Activated T-helper 1 cell treated with anti-CD3 and anti-CD28 coated beads, Interleukin-12 subunit alpha, Interleukin-12 subunit beta, Interleukin-2, Interleukin-4 antibody, amounts not matched to agents 30 ng/mL and 10 ng/mL and 1 ng/mL, durations not matched to agents 14 hours and 24 hours and 36 hours (primary cell): ENCODE data around the gene PLCD4. TPM values are rescaled to one million over a fixed set of nuclear protein-coding genes. Genes with fewer than 3 reads are reported as not detected.

Experiments used
- DNase-seq: peaks from one replicate; pipeline ENCODE4 v3.0.0; 2021; ENCODE audit warnings: low spot score
- H3K27ac Mint-ChIP-seq: one replicate; pipeline ENCODE4 v1.8.0; 2021; ENCODE audit warnings: mild to moderate bottlenecking, mixed read lengths
- H3K27me3 Mint-ChIP-seq: one replicate; pipeline ENCODE4 v1.8.0; 2022; ENCODE audit warnings: mild to moderate bottlenecking, moderate library complexity, mixed read lengths; ENCODE audit not compliant: insufficient read depth
- H3K36me3 Mint-ChIP-seq: one replicate; pipeline ENCODE4 v1.8.0; 2021; ENCODE audit warnings: low read depth, mixed read lengths
- H3K4me1 Mint-ChIP-seq: one replicate; pipeline ENCODE4 v1.8.0; 2021; ENCODE audit warnings: low read depth, mixed read lengths
- H3K4me3 Mint-ChIP-seq: one replicate; pipeline ENCODE4 v1.8.0; 2021; ENCODE audit warnings: mild to moderate bottlenecking, moderate library complexity, mixed read lengths
- H3K9me3 Mint-ChIP-seq: one replicate; pipeline ENCODE4 v1.8.0; 2021; ENCODE audit warnings: mixed read lengths
- intact Hi-C: fragments of 100-400 bp; cut with micrococcal nuclease; formaldehyde crosslinking; loops from one replicate; pipeline ENCODE4 v1.15.1; 2024
- total RNA-seq: library from RNA; stranded (reverse); gene quantifications from 2 replicates; pipeline ENCODE4 v1.2.3, GENCODE V29; 2022

Gene PLCD4
- total RNA-seq, 1 donor from 2014 or later = 0.62 TPM

GRCh38 chr2:218577482-218578220 lies 30.0 kb upstream of the PLCD4 start:
- Mint-ChIP-seq H3K4me1 (peaks cover 46% of the 10 kb centered on the region), H3K9me3 (no peaks in the 10 kb centered on the region), H3K27me3 (no peaks in the 10 kb centered on the region), H3K4me3 (no peak overlapping the region), H3K36me3 (peaks cover 25% of the 10 kb centered on the region), H3K27ac (no peak overlapping the region)
- DNase-seq = no peak
- intact Hi-C loops = no loop called here

GRCh38 chr2:218578272-218578877 lies 29.3 kb upstream of the PLCD4 start:
- no peak for DNase-seq
- H3K4me1 Mint-ChIP-seq = peaks cover 46% of the 10 kb centered on the region
- H3K27me3 Mint-ChIP-seq = no peaks in the 10 kb centered on the region
- H3K9me3 Mint-ChIP-seq = no peaks in the 10 kb centered on the region
- peaks cover 28% of the 10 kb centered on the region for H3K36me3 Mint-ChIP-seq
- no peak overlapping the region for H3K4me3 Mint-ChIP-seq
- no peak overlapping the region for H3K27ac Mint-ChIP-seq
- intact Hi-C loops = no loop called here

GRCh38 chr2:218582076-218582475 lies 25.6 kb upstream of the PLCD4 start:
- Mint-ChIP-seq H3K4me3 (peak overlapping the region; percentile 13), H3K4me1 (peaks cover 41% of the 10 kb centered on the region), H3K36me3 (peaks cover 42% of the 10 kb centered on the region), H3K9me3 (no peaks in the 10 kb centered on the region), H3K27me3 (no peaks in the 10 kb centered on the region), H3K27ac (peak overlapping the region; percentile 51)
- intact Hi-C loops = loop anchor here (1.0 kb wide), 1 partner anchor 14 kb away; the partner anchor contains the start of genes CNOT9 and USP37
- DNase-seq = no peak

- DNase-seq = no peak
- H3K27me3 Mint-ChIP-seq = no peaks in the 10 kb centered on the region
- intact Hi-C loops = no loop called here
- H3K36me3 Mint-ChIP-seq = peaks cover 46% of the 10 kb centered on the region
- no peak overlapping the region for H3K4me3 Mint-ChIP-seq
- no peaks in the 10 kb centered on the region for H3K9me3 Mint-ChIP-seq
- no peak overlapping the region for H3K27ac Mint-ChIP-seq
- H3K4me1 Mint-ChIP-seq = peaks cover 24% of the 10 kb centered on the region
Measured at GRCh38 chr2:218583983-218584850, 23.5 kb upstream of the PLCD4 start.

GRCh38 chr2:218585541-218585940 lies 22.2 kb upstream of the PLCD4 start:
- Mint-ChIP-seq H3K4me3 (no peak overlapping the region), H3K27ac (no peak overlapping the region), H3K4me1 (peaks cover 21% of the 10 kb centered on the region), H3K9me3 (no peaks in the 10 kb centered on the region), H3K36me3 (peaks cover 48% of the 10 kb centered on the region), H3K27me3 (no peaks in the 10 kb centered on the region)
- no peak for DNase-seq
- intact Hi-C loops = no loop called here

GRCh38 chr2:218605432-218605831 lies 2.3 kb upstream of the PLCD4 start:
- intact Hi-C loops = no loop called here
- no peak overlapping the region for H3K27ac Mint-ChIP-seq
- DNase-seq = no peak
- peaks cover 10% of the 10 kb centered on the region for H3K27me3 Mint-ChIP-seq
- no peaks in the 10 kb centered on the region for H3K9me3 Mint-ChIP-seq
- no peaks in the 10 kb centered on the region for H3K4me1 Mint-ChIP-seq
- no peaks in the 10 kb centered on the region for H3K36me3 Mint-ChIP-seq
- no peak overlapping the region for H3K4me3 Mint-ChIP-seq

- H3K9me3 Mint-ChIP-seq = no peaks in the 10 kb centered on the region
- no peak overlapping the region for H3K4me3 Mint-ChIP-seq
- intact Hi-C loops = no loop called here
- no peaks in the 10 kb centered on the region for H3K4me1 Mint-ChIP-seq
- DNase-seq = no peak
- H3K27ac Mint-ChIP-seq = no peak overlapping the region
- no peaks in the 10 kb centered on the region for H3K36me3 Mint-ChIP-seq
- no peaks in the 10 kb centered on the region for H3K27me3 Mint-ChIP-seq
Measured at GRCh38 chr2:218615868-218616315, 8.2 kb downstream of the PLCD4 start.

- no peak overlapping the region for H3K4me3 Mint-ChIP-seq
- no peaks in the 10 kb centered on the region for H3K36me3 Mint-ChIP-seq
- no peaks in the 10 kb centered on the region for H3K9me3 Mint-ChIP-seq
- no peak for DNase-seq
- intact Hi-C loops = no loop called here
- H3K27ac Mint-ChIP-seq = no peak overlapping the region
- H3K27me3 Mint-ChIP-seq = no peaks in the 10 kb centered on the region
- no peaks in the 10 kb centered on the region for H3K4me1 Mint-ChIP-seq
Measured at GRCh38 chr2:218618102-218618860, 10.6 kb downstream of the PLCD4 start.

- DNase-seq = no peak
- intact Hi-C loops = no loop called here
- no peak overlapping the region for H3K27ac Mint-ChIP-seq
- no peaks in the 10 kb centered on the region for H3K4me1 Mint-ChIP-seq
- H3K4me3 Mint-ChIP-seq = no peak overlapping the region
- H3K9me3 Mint-ChIP-seq = no peaks in the 10 kb centered on the region
- H3K36me3 Mint-ChIP-seq = no peaks in the 10 kb centered on the region
- H3K27me3 Mint-ChIP-seq = no peaks in the 10 kb centered on the region
Measured at GRCh38 chr2:218621007-218621406, 13.3 kb downstream of the PLCD4 start.

GRCh38 chr2:218622606-218623365 lies 15.1 kb downstream of the PLCD4 start:
- no peak for DNase-seq
- Mint-ChIP-seq H3K36me3 (no peaks in the 10 kb centered on the region), H3K9me3 (no peaks in the 10 kb centered on the region), H3K27me3 (peaks cover 1% of the 10 kb centered on the region), H3K4me3 (no peak overlapping the region), H3K27ac (no peak overlapping the region), H3K4me1 (no peaks in the 10 kb centered on the region)
- intact Hi-C loops = no loop called here

GRCh38 chr2:218623366-218623705 lies 15.6 kb downstream of the PLCD4 start:
- H3K4me3 Mint-ChIP-seq = no peak overlapping the region
- no peaks in the 10 kb centered on the region for H3K9me3 Mint-ChIP-seq
- H3K27me3 Mint-ChIP-seq = peaks cover 1% of the 10 kb centered on the region
- H3K36me3 Mint-ChIP-seq = no peaks in the 10 kb centered on the region
- DNase-seq = no peak
- intact Hi-C loops = no loop called here
- H3K27ac Mint-ChIP-seq = no peak overlapping the region
- H3K4me1 Mint-ChIP-seq = no peaks in the 10 kb centered on the region

- intact Hi-C loops = no loop called here
- DNase-seq = no peak
- Mint-ChIP-seq H3K4me3 (no peak overlapping the region), H3K36me3 (no peaks in the 10 kb centered on the region), H3K9me3 (no peaks in the 10 kb centered on the region), H3K27me3 (peaks cover 1% of the 10 kb centered on the region), H3K27ac (no peak overlapping the region), H3K4me1 (no peaks in the 10 kb centered on the region)
Measured at GRCh38 chr2:218626369-218626768, 18.7 kb downstream of the PLCD4 start.
